ENCODE measurements around the gene SACM1L.
A peak's percentile ranks its signal among the peaks of the same experiment; 100 is the strongest.
"Not testable (repeated sequence)": the region's sequence is repeated elsewhere in the genome, so short reads cannot be mapped to it uniquely, and the experiment has no call there.

The SACM1L gene

GRCh38 chr3:45683417-45684326 is 5.5 kb upstream of the SACM1L start:
- no peak overlapping the region for H2AFZ ChIP-seq (ENCODE audit: low read length, unreplicated experiment)
- H3K4me3 ChIP-seq (ENCODE audit: low read depth, low read length): no peak overlapping the region
- no peaks in the 10 kb centered on the region for H3K4me1 ChIP-seq (ENCODE audit: control insufficient read depth, insufficient read depth, low read length, unreplicated experiment)
- no peaks in the 10 kb centered on the region for H3K79me2 ChIP-seq (ENCODE audit: control insufficient read depth, insufficient read depth, low read length, unreplicated experiment)
- H3K27me3 ChIP-seq (ENCODE audit: insufficient read depth, low read length): no peaks in the 10 kb centered on the region
- H3K36me3 ChIP-seq (ENCODE audit: insufficient read depth, low read length): peaks cover 10% of the 10 kb centered on the region
- no peak overlapping the region for H3K27ac ChIP-seq (ENCODE audit: low read depth, low read length)

DNA sequence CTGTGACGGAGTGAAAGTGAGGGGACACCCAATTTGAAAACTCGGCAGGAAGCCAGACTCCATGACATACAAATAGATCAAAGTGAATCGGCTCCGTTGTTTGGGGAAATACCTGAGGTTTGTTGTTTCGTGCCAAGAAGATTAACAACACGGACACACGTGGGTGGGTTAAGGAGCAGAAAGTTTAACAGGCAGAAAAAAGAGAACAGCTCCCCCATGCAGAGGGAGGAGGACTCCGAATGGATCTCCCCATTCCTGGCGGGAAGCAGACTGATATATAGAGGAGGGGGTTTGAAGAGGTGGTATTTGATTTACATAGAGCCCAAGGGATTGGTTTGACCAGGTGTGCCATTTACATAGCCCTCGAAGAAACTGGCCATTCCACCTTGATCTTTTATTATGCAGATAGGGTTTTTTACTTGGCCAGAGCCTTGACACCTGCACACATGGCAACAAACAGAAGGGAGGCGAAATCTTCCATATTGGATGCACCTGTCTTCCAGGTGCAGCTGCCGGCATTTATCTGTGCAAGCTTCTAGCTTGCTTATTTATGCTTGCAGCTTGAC is 4.8 kb upstream of the SACM1L start:
- Histone ChIP-seq H3K27me3 (ENCODE audit: insufficient read depth, low read length) (no peaks in the 10 kb centered on the region), H3K27ac (ENCODE audit: low read depth, low read length) (no peak overlapping the region), H3K4me3 (ENCODE audit: low read depth, low read length) (no peak overlapping the region), H2AFZ (ENCODE audit: low read length, unreplicated experiment) (no peak overlapping the region), H3K36me3 (ENCODE audit: insufficient read depth, low read length) (peaks cover 10% of the 10 kb centered on the region), H3K79me2 (ENCODE audit: control insufficient read depth, insufficient read depth, low read length, unreplicated experiment) (peaks cover 1% of the 10 kb centered on the region), H3K4me1 (ENCODE audit: control insufficient read depth, insufficient read depth, low read length, unreplicated experiment) (no peaks in the 10 kb centered on the region)

DNA sequence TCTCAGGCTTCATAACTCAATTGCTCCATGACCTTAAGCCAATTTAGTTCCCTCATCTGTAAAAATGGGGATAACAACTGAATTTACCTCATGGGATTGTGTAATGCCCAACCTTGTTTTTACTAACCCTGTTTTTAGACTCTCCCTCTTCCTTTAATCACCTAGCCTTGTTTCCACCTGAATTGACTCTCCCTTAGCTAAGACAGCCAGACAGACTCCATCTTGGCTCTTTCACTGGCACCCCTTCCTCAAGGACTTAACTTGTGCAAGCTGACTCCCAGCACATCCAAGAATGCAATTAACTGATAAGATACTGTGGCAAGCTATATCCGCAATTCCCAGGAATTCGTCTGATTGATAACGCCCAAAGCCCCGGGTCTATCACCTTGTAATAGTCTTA is 3.5 kb upstream of the SACM1L start:
- not testable (repeated sequence) for H2AFZ ChIP-seq (ENCODE audit: low read length, unreplicated experiment); H3K4me1 ChIP-seq (ENCODE audit: control insufficient read depth, insufficient read depth, low read length, unreplicated experiment); H3K27ac ChIP-seq (ENCODE audit: low read depth, low read length); H3K27me3 ChIP-seq (ENCODE audit: insufficient read depth, low read length); H3K4me3 ChIP-seq (ENCODE audit: low read depth, low read length)
- Histone ChIP-seq H3K79me2 (ENCODE audit: control insufficient read depth, insufficient read depth, low read length, unreplicated experiment) (peaks cover 14% of the 10 kb centered on the region), H3K36me3 (ENCODE audit: insufficient read depth, low read length) (peaks cover 10% of the 10 kb centered on the region)

DNA sequence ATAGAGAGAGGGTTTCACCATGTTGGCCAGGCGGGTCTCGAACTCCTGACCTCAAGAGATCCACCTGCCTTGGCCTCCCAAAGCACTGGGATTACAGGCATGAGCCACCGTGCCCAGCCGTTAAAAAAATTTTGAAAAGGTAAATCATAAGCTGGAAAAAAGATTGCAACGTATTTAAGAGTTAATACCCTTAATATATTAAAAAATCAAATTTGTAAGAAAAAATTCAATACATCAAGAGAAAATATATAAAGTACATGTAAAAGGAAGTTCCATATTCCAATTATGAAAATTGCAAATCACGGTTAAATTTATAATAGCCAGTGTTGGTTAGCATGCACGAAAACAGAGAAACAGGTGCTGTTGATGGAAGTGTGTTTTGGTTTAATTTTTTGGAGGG is 2.3 kb upstream of the SACM1L start:
- H3K4me3 ChIP-seq (ENCODE audit: low read depth, low read length): no peak overlapping the region
- H3K27ac ChIP-seq (ENCODE audit: low read depth, low read length): no peak overlapping the region
- H3K79me2 ChIP-seq (ENCODE audit: control insufficient read depth, insufficient read depth, low read length, unreplicated experiment): peaks cover 26% of the 10 kb centered on the region
- H2AFZ ChIP-seq (ENCODE audit: low read length, unreplicated experiment): no peak overlapping the region
- H3K36me3 ChIP-seq (ENCODE audit: insufficient read depth, low read length): peaks cover 9% of the 10 kb centered on the region
- H3K4me1 ChIP-seq (ENCODE audit: control insufficient read depth, insufficient read depth, low read length, unreplicated experiment): peaks cover 14% of the 10 kb centered on the region
- no peaks in the 10 kb centered on the region for H3K27me3 ChIP-seq (ENCODE audit: insufficient read depth, low read length)

- Histone ChIP-seq H3K27ac (ENCODE audit: low read depth, low read length) (no peak overlapping the region), H3K36me3 (ENCODE audit: insufficient read depth, low read length) (peaks cover 7% of the 10 kb centered on the region; the same call in 1 of the 2 replicates), H3K4me3 (ENCODE audit: low read depth, low read length) (peak overlapping the region; percentile 80; the same call in 1 of the 2 replicates), H3K27me3 (ENCODE audit: insufficient read depth, low read length) (no peaks in the 10 kb centered on the region), H3K79me2 (ENCODE audit: control insufficient read depth, insufficient read depth, low read length, unreplicated experiment) (peaks cover 35% of the 10 kb centered on the region), H3K4me1 (ENCODE audit: control insufficient read depth, insufficient read depth, low read length, unreplicated experiment) (peaks cover 15% of the 10 kb centered on the region), H2AFZ (ENCODE audit: low read length, unreplicated experiment) (no peak overlapping the region)
Measured at GRCh38 chr3:45687828-45688193, 1.4 kb upstream of the SACM1L start.

DNA sequence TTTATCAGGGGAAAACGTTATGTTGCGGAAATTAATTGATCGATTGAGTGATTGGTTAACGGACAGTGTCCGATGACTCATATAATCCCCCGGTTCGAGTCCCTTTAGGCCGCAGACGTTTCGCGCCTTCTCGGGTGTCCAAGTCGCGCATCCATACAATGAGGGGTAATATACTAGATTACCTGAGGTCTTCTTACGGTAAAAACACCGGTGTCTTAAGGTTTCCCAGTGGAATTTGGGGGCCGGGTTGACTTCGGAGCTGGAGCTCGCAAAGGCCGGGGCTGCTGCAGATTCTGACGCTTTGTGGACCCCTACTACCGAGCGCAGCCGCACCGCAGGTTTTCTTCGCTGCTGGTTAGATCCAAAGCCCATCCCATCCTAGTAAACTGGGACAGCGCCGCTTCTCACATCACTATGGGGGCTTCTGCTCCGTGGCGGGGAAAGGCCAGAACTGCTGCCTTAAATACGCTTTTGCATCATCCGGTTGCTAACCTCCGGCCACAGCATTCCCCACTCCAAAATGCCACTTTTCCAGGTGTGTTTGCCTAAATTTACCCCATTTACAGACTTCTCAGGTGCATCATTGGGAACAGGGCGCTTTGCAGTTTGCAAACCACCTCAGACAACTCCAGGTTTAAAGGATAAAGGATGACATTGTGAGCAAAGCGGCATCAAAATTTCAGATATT is 858 bp upstream of the SACM1L start:
- Histone ChIP-seq H3K4me1 (ENCODE audit: control insufficient read depth, insufficient read depth, low read length, unreplicated experiment) (peaks cover 15% of the 10 kb centered on the region), H3K36me3 (ENCODE audit: insufficient read depth, low read length) (peaks cover 8% of the 10 kb centered on the region; the same call in 1 of the 2 replicates), H3K27ac (ENCODE audit: low read depth, low read length) (no peak overlapping the region), H3K27me3 (ENCODE audit: insufficient read depth, low read length) (no peaks in the 10 kb centered on the region), H3K4me3 (ENCODE audit: low read depth, low read length) (peak overlapping the region; percentile 80), H3K79me2 (ENCODE audit: control insufficient read depth, insufficient read depth, low read length, unreplicated experiment) (peaks cover 40% of the 10 kb centered on the region), H2AFZ (ENCODE audit: low read length, unreplicated experiment) (peak overlapping the region; percentile 94)

- Histone ChIP-seq H2AFZ (ENCODE audit: low read length, unreplicated experiment) (peak overlapping the region; percentile 64), H3K4me1 (ENCODE audit: control insufficient read depth, insufficient read depth, low read length, unreplicated experiment) (peaks cover 15% of the 10 kb centered on the region), H3K79me2 (ENCODE audit: control insufficient read depth, insufficient read depth, low read length, unreplicated experiment) (peaks cover 55% of the 10 kb centered on the region), H3K27ac (ENCODE audit: low read depth, low read length) (peak overlapping the region; percentile 56), H3K4me3 (ENCODE audit: low read depth, low read length) (peak overlapping the region; percentile 97), H3K36me3 (ENCODE audit: insufficient read depth, low read length) (peaks cover 10% of the 10 kb centered on the region; the same call in 1 of the 2 replicates), H3K27me3 (ENCODE audit: insufficient read depth, low read length) (no peaks in the 10 kb centered on the region)
Measured at GRCh38 chr3:45689787-45690145, 570 bp downstream of the SACM1L start.

- Histone ChIP-seq H3K27me3 (ENCODE audit: insufficient read depth, low read length) (no peaks in the 10 kb centered on the region), H3K79me2 (ENCODE audit: control insufficient read depth, insufficient read depth, low read length, unreplicated experiment) (peaks cover 61% of the 10 kb centered on the region), H3K4me3 (ENCODE audit: low read depth, low read length) (peak overlapping the region; percentile 97), H3K36me3 (ENCODE audit: insufficient read depth, low read length) (peaks cover 10% of the 10 kb centered on the region; the same call in 1 of the 2 replicates), H3K27ac (ENCODE audit: low read depth, low read length) (peak overlapping the region; percentile 56), H2AFZ (ENCODE audit: low read length, unreplicated experiment) (peak overlapping the region; percentile 46), H3K4me1 (ENCODE audit: control insufficient read depth, insufficient read depth, low read length, unreplicated experiment) (peaks cover 15% of the 10 kb centered on the region)
Measured at GRCh38 chr3:45690336-45691035, 1.3 kb downstream of the SACM1L start.

DNA sequence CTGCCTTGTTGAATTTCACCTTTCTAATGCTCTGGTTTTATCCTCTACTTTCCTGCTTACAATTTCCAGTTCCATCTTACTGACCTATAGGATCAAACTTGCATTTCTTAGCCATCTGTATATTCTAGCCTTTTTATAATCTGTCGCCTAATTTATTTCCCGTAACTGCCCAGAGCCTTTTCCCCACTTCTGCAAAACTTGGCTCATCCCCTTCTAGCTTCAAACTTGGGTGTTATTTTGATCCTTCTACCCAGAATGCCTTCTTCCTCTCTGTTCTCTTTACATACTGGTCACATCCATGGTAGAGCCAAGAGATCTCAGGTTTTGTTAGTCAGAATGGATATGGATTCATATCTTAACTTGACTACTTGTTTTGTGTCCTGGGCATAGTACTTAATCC is 2.6 kb downstream of the SACM1L start:
- no peak overlapping the region for H3K4me3 ChIP-seq (ENCODE audit: low read depth, low read length)
- H2AFZ ChIP-seq (ENCODE audit: low read length, unreplicated experiment): no peak overlapping the region
- no peak overlapping the region for H3K27ac ChIP-seq (ENCODE audit: low read depth, low read length)
- peaks cover 10% of the 10 kb centered on the region; the same call in 1 of the 2 replicates for H3K36me3 ChIP-seq (ENCODE audit: insufficient read depth, low read length)
- peaks cover 70% of the 10 kb centered on the region for H3K79me2 ChIP-seq (ENCODE audit: control insufficient read depth, insufficient read depth, low read length, unreplicated experiment)
- H3K27me3 ChIP-seq (ENCODE audit: insufficient read depth, low read length): no peaks in the 10 kb centered on the region
- H3K4me1 ChIP-seq (ENCODE audit: control insufficient read depth, insufficient read depth, low read length, unreplicated experiment): peaks cover 15% of the 10 kb centered on the region

- Histone ChIP-seq H2AFZ (ENCODE audit: low read length, unreplicated experiment) (no peak overlapping the region), H3K79me2 (ENCODE audit: control insufficient read depth, insufficient read depth, low read length, unreplicated experiment) (peaks cover 75% of the 10 kb centered on the region), H3K27me3 (ENCODE audit: insufficient read depth, low read length) (no peaks in the 10 kb centered on the region), H3K36me3 (ENCODE audit: insufficient read depth, low read length) (peaks cover 10% of the 10 kb centered on the region; the same call in 1 of the 2 replicates), H3K4me1 (ENCODE audit: control insufficient read depth, insufficient read depth, low read length, unreplicated experiment) (peaks cover 15% of the 10 kb centered on the region), H3K4me3 (ENCODE audit: low read depth, low read length) (no peak overlapping the region), H3K27ac (ENCODE audit: low read depth, low read length) (no peak overlapping the region)
Measured at GRCh38 chr3:45692866-45693265, 3.7 kb downstream of the SACM1L start.
